Activated CD4-positive, alpha-beta T cell treated with anti-CD3 and anti-CD28 coated beads, Interleukin-2, amount 50 U/mL, for 48 hours (primary cell): ENCODE measurements around the gene WNT7A.

Experiments
- DNase-seq, 2 experiments: peaks; one replicate each; pipeline ENCODE4 v3.0.0-alpha.2; 2020

The WNT7A gene

DNA sequence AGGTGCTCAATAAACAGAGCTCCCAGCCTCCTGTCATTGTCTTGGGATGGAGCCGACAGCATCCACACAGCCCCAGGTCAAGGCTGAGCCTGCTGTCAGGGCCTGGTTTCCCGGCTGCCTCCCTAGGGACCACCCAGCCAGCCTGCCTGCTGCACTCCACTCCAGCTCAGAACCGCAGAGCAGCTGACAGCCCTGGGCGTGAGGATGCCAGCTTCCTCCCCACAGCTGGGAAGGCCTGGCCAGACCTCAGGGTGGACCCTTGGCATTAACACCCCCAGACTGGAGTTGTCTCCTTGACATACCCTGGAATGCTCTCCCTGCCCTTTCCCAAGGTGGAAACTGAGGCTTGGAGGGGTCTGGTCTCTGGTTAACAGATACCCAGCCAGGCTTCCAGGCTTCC is 112.0 kb downstream of the WNT7A start:
- no peak for DNase-seq

DNA sequence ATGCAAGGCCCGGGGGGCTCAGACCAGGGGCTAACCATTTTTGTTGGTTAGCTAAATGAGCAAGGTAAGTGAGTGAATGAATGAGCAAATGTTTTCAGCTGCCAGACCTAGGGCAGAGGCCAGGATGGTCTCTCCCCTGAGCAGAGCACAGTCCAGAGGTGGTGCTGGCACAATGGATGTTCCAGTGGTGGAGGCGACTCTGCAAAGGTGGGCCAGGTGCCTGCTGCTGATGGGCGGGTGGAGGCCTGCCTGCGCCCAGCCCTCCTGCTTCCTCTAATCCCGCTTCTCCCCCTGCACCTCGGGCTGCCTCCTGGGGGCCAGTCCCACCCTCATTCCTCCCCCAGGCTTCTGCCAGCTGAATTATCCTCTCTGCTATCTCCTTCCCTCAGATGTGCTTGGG is 112.8 kb downstream of the WNT7A start:
- no peak for DNase-seq
